Psoas muscle (tissue), 8 donors: ENCODE measurements around the gene CBX5. TPM values are rescaled to one million over a fixed set of nuclear protein-coding genes. Genes with fewer than 3 reads are reported as not detected.

ENCODE experiments used
- ATAC-seq, 4 donors: fragments of 200-7000 bp; cut with Tn5 transposase; one replicate each; pipeline ENCODE4 v1.9.1; 2020; ENCODE audit warnings: moderate library complexity in 3 of 4, mild to moderate bottlenecking in 2 of 4
- DNase-seq, 2 donors: peaks; one replicate each; pipeline ENCODE4 v3.0.0-alpha.2; 2020
- H3K27ac ChIP-seq: fragments of 200-600 bp; one replicate; pipeline ENCODE4 v1.8.0; 2022
- H3K27me3 ChIP-seq, 3 donors: fragments of 200-600 bp in 1 of 3; one replicate each; pipeline versions ENCODE4 v1.6.1 to v1.8.0; 2013 to 2022; ENCODE audit warnings: low read length in 2 of 3, mild to moderate bottlenecking in 2 of 3, moderate library complexity in 1 of 3; ENCODE audit not compliant: insufficient read depth in 3 of 3
- H3K36me3 ChIP-seq, 2 donors: fragments of 200-600 bp in 1 of 2; one replicate each; pipeline versions ENCODE4 v1.6.1 to v1.8.0; 2013 to 2022; ENCODE audit warnings: low read depth in 1 of 2, mild to moderate bottlenecking in 1 of 2, moderate library complexity in 1 of 2; ENCODE audit not compliant: insufficient read depth in 1 of 2
- H3K4me1 ChIP-seq: fragments of 200-600 bp; one replicate; pipeline ENCODE4 v1.8.0; 2022
- H3K4me3 ChIP-seq: fragments of 200-600 bp; one replicate; pipeline ENCODE4 v1.8.0; 2022; ENCODE audit warnings: mild to moderate bottlenecking
- H3K9me3 ChIP-seq: fragments of 200-600 bp; one replicate; pipeline ENCODE4 v1.8.0; 2022
- CTCF ChIP-seq: fragments of 200-600 bp; IDR thresholded peaks from one replicate; pipeline ENCODE4 v1.8.0; 2022; ENCODE audit warnings: antibody characterized with exemption
- WGBS, 3 donors: extraction: QIAGEN DNeasy Blood & Tissue Kit; methylation state at CpG; one replicate each; pipeline versions ENCODE4 v1.1.6 to v1.1.7; 2013; 5-methylcytosine and 5-hydroxymethylcytosine counted together
- intact Hi-C, 2 donors: fragments of 100-400 bp; cut with DNase I; formaldehyde crosslinking; loops; one replicate each; pipeline versions ENCODE4 v1.11.0 to v1.14.2; 2022
- polyA plus RNA-seq, 3 donors: library from polyadenylated mRNA; stranded (reverse); fragments of 200-250 nt; gene quantifications; one replicate each; pipeline ENCODE4 v1.2.3, GENCODE V29; 2013
- total RNA-seq, 4 donors: library from RNA; stranded (reverse); fragmentation: NEBNext Ultra II Directional in 2 of 4; extraction: Animal tissue kit (Norgen Biotek cat#: 25700) in 2 of 4; gene quantifications; one replicate each; pipeline versions ENCODE4 v1.2.1 to v1.2.4, GENCODE V29; 2021 to 2023
- donor health status: healthy with polysubstance abuse.
- donor health status: DM: no; HTN: no; CAD: no; lungs with moderate emphysema.
- donor health status: Bipolar disorder and iron deficiency.
- donor health status: healthy.
- donor health status: DM: yes; HTN: yes; CAD: no.
- donor health status: DM: no; HTN: no; CAD: no.
- donor health status: DM: no; HTN: no; CAD: no.
- donor health status: DM: yes; HTN: yes; CAD: no.

The CBX5 gene
- total and polyA plus RNA-seq, 7 donors, result 5.2 to 19.3 (median 12.1) TPM

GRCh38 chr12:54246011-54246641 is 33.8 kb downstream of the CBX5 start:
- peak; percentile 57 to 67 (median 62) for ATAC-seq
- no peak for TF ChIP-seq CTCF
- H3K4me1 ChIP-seq, result peaks cover 9% of the 10 kb centered on the region
- WGBS, 3 donors, result 33 to 65% (median 41%) methylated on average over 6 of the region's 6 CpGs
- peaks cover 0 to 55% of the 10 kb centered on the region in 2 donors for H3K36me3 ChIP-seq
- intact Hi-C loops, result no loop called here
- DNase-seq, result no peak
- H3K4me3 ChIP-seq, result no peak overlapping the region
- peak overlapping the region; percentile 71 for H3K27ac ChIP-seq
- no peaks in the 10 kb centered on the region for H3K27me3 ChIP-seq
- H3K9me3 ChIP-seq, result no peaks in the 10 kb centered on the region

- Histone ChIP-seq H3K9me3 (no peaks in the 10 kb centered on the region), H3K27me3 (no peaks in the 10 kb centered on the region), H3K4me1 (peaks cover 5% of the 10 kb centered on the region), H3K36me3 (peaks cover 0 to 45% of the 10 kb centered on the region in 2 donors), H3K4me3 (no peak overlapping the region), H3K27ac (no peak overlapping the region)
- ATAC-seq (no peak), DNase-seq (no peak)
- intact Hi-C loops, result no loop called here
- TF ChIP-seq CTCF, result no peak
- WGBS, 3 donors, result 86 to 98% (median 93%) methylated on average over 2 of the region's 2 CpGs
Observed at GRCh38 chr12:54240971-54241588, 38.8 kb downstream of the CBX5 start.

- no peak overlapping the region for H3K4me3 ChIP-seq
- DNase-seq (no peak), ATAC-seq (no peak)
- TF ChIP-seq CTCF, result no peak
- H3K27ac ChIP-seq, result no peak overlapping the region
- H3K4me1 ChIP-seq, result no peaks in the 10 kb centered on the region
- H3K9me3 ChIP-seq, result no peaks in the 10 kb centered on the region
- 66 to 88% (median 69%) methylated on average over 2 of the region's 2 CpGs for WGBS, 3 donors
- intact Hi-C loops, result no loop called here
- no peaks in the 10 kb centered on the region for H3K27me3 ChIP-seq
- peaks cover 0 to 40% of the 10 kb centered on the region in 2 donors for H3K36me3 ChIP-seq
Observed at GRCh38 chr12:54240129-54240528, 39.8 kb downstream of the CBX5 start.

- intact Hi-C loops, result no loop called here
- no peak for DNase-seq
- H3K9me3 ChIP-seq, result no peaks in the 10 kb centered on the region
- no peak overlapping the region for H3K4me3 ChIP-seq
- no peak for ATAC-seq
- H3K27ac ChIP-seq, result no peak overlapping the region
- no peaks in the 10 kb centered on the region for H3K27me3 ChIP-seq
- TF ChIP-seq CTCF, result no peak
- no peaks in the 10 kb centered on the region for H3K4me1 ChIP-seq
- H3K36me3 ChIP-seq, result peaks cover 0 to 35% of the 10 kb centered on the region in 2 donors
Observed at GRCh38 chr12:54239620-54240019, 40.3 kb downstream of the CBX5 start.
